ENCODE measurements around the gene TBC1D22A.

Gene TBC1D22A

GRCh38 chr22:46835693-46836092, 73.2 kb downstream of the TBC1D22A start:
- DNase-seq (ENCODE audit: low read depth): no peak

- no peak for DNase-seq (ENCODE audit: low read depth)
Measured at GRCh38 chr22:46841522-46841921, 79.1 kb downstream of the TBC1D22A start.

- DNase-seq (ENCODE audit: low read depth): no peak
Measured at GRCh38 chr22:46842606-46843005, 80.2 kb downstream of the TBC1D22A start.

- no peak for DNase-seq (ENCODE audit: low read depth)
Measured at GRCh38 chr22:46843821-46844255, 81.4 kb downstream of the TBC1D22A start.

GRCh38 chr22:46844606-46845210, 82.3 kb downstream of the TBC1D22A start:
- no peak for DNase-seq (ENCODE audit: low read depth)

GRCh38 chr22:46845296-46846149, 83.1 kb downstream of the TBC1D22A start:
- no peak for DNase-seq (ENCODE audit: low read depth)

- no peak for DNase-seq (ENCODE audit: low read depth)
Measured at GRCh38 chr22:46846150-46846831, 83.8 kb downstream of the TBC1D22A start.

GRCh38 chr22:46846832-46847355, 84.4 kb downstream of the TBC1D22A start:
- no peak for DNase-seq (ENCODE audit: low read depth)

GRCh38 chr22:46848197-46848596, 85.7 kb downstream of the TBC1D22A start:
- no peak for DNase-seq (ENCODE audit: low read depth)

- no peak for DNase-seq (ENCODE audit: low read depth)
Measured at GRCh38 chr22:46849101-46849500, 86.7 kb downstream of the TBC1D22A start.

- DNase-seq (ENCODE audit: low read depth): no peak
Measured at GRCh38 chr22:46849951-46850350, 87.5 kb downstream of the TBC1D22A start.

GRCh38 chr22:46851311-46851710, 88.9 kb downstream of the TBC1D22A start:
- DNase-seq (ENCODE audit: low read depth): no peak

- no peak for DNase-seq (ENCODE audit: low read depth)
Measured at GRCh38 chr22:46851941-46852340, 89.5 kb downstream of the TBC1D22A start.

- DNase-seq (ENCODE audit: low read depth): no peak
Measured at GRCh38 chr22:46852771-46853170, 90.3 kb downstream of the TBC1D22A start.

GRCh38 chr22:46853191-46853590, 90.7 kb downstream of the TBC1D22A start:
- no peak for DNase-seq (ENCODE audit: low read depth)

- no peak for DNase-seq (ENCODE audit: low read depth)
Measured at GRCh38 chr22:46854125-46854870, 91.8 kb downstream of the TBC1D22A start.

GRCh38 chr22:46855681-46856080, 93.2 kb downstream of the TBC1D22A start:
- no peak for DNase-seq (ENCODE audit: low read depth)

GRCh38 chr22:46856661-46857060, 94.2 kb downstream of the TBC1D22A start:
- DNase-seq (ENCODE audit: low read depth): no peak

GRCh38 chr22:46857142-46857884, 94.9 kb downstream of the TBC1D22A start:
- no peak for DNase-seq (ENCODE audit: low read depth)

GRCh38 chr22:46857885-46858143, 95.4 kb downstream of the TBC1D22A start:
- no peak for DNase-seq (ENCODE audit: low read depth)

- no peak for DNase-seq (ENCODE audit: low read depth)
Measured at GRCh38 chr22:46858181-46858771, 95.8 kb downstream of the TBC1D22A start.
